DMS79 treated with DMSO at 0.1 percent for 48 hours (cell line): ENCODE results near the gene MYO7B.
A peak's percentile ranks its signal among the peaks of the same experiment; 100 is the strongest.

ENCODE experiments used
- DNase-seq: peaks from one replicate; lab custom pipeline; 2025; lab: John Stamatoyannopoulos, UW

Gene MYO7B

GRCh38 chr2:127681288-127681804, 145.9 kb downstream of the MYO7B start:
- peak; percentile 15 for DNase-seq

- no peak for DNase-seq
Measured at GRCh38 chr2:127681976-127682857, 146.7 kb downstream of the MYO7B start.

- no peak for DNase-seq
Measured at GRCh38 chr2:127683056-127683455, 147.6 kb downstream of the MYO7B start.

- DNase-seq, result no peak
Measured at GRCh38 chr2:127683757-127684156, 148.3 kb downstream of the MYO7B start.

GRCh38 chr2:127685410-127686080, 150.1 kb downstream of the MYO7B start:
- no peak for DNase-seq
